HAP-1 (cell line): ENCODE data around the gene TUFT1.
A peak's percentile ranks its signal among the peaks of the same experiment; 100 is the strongest.

Experiments
- DNase-seq, 2 experiments: peaks; one replicate each; pipeline ENCODE4 v3.0.0-alpha.2; 2016 to 2020; ENCODE audit warnings: low spot score in 2 of 2
- H3K27me3 ChIP-seq: fragments of 250-450 bp; sonication (Bioruptor Pico); 2 replicates; pipeline ENCODE4 v1.5.1; 2020; ENCODE audit warnings: low read depth, mild to moderate bottlenecking, moderate library complexity
- H3K36me3 ChIP-seq: fragments of 250-450 bp; sonication (Bioruptor Pico); replicated peaks from 2 replicates; pipeline ENCODE4 v1.5.1; 2020; ENCODE audit warnings: mild to moderate bottlenecking
- H3K4me1 ChIP-seq: fragments of 250-450 bp; sonication (Bioruptor Pico); 2 replicates; pipeline ENCODE4 v1.5.1; 2020; ENCODE audit warnings: mild to moderate bottlenecking
- H3K4me3 ChIP-seq: fragments of 250-450 bp; sonication (Bioruptor Pico); 2 replicates; pipeline ENCODE4 v1.5.1; 2020; ENCODE audit warnings: mild to moderate bottlenecking, moderate library complexity
- H3K9me3 ChIP-seq: fragments of 250-450 bp; sonication (Bioruptor Pico); 2 replicates; pipeline ENCODE4 v1.5.1; 2020; ENCODE audit warnings: mild to moderate bottlenecking, moderate library complexity
- in situ Hi-C: fragments of 300-500 bp; cut with MboI; formaldehyde crosslinking; loops from 3 replicates; pipeline ENCODE4 v1.14.3; 2020; ENCODE audit warnings: low sequenced_read_pairs, inconsistent platforms, mixed read lengths

TUFT1 gene

DNA sequence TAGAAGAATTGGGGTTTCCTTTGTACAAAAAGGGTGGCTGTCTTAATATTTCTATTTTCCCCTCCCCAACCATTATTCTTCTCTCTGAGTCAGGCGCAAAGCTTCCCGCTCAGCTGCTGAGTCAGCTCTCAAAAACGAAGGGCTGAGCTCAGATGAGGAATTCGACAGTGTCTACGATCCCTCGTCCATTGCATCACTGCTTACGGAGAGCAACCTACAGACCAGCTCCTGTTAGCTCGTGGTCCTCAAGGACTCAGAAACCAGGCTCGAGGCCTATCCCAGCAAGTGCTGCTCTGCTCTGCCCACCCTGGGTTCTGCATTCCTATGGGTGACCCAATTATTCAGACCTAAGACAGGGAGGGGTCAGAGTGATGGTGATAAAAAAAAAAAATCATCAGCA is 3.0 kb upstream of the TUFT1 start:
- Histone ChIP-seq H3K9me3 (no peaks in the 10 kb centered on the region), H3K4me1 (peaks cover 16% of the 10 kb centered on the region), H3K27me3 (no peaks in the 10 kb centered on the region), H3K4me3 (no peak overlapping the region), H3K36me3 (peaks cover 24% of the 10 kb centered on the region)
- no peak for DNase-seq
- in situ Hi-C loops: no loop called here

DNA sequence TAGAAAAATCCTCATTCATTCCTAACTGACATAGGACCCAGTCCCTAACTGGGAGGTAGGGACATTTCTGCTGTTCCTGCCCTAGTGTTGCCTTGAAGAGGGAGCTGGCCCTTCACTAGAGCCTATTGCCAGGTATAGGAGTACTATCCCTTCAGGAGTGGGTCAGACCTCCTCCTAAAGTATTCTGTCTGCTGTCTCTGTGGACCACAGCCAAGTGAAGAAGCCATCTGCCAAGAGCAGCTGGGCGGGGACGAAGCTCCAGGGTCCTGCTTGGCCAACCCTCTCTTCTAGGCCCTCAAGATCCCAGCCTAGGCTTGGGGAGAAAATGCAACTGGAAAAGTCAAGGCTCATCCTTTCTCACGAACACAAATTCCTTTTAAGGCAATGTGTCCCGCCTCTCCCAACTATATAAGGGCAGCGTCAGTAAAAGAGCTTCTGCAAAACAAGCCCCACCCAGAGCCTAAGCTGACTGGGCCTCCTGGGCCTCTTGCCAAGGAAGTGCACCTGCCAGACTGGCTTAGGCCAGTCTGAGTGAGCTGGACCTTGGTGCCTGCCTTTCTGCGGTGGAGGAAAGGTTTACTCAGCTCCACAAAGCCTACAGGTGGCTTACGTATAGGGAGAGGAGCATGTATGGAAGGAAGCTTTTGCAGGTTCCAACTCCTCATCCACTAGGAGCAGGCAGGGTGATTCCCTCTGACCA is 638 bp upstream of the TUFT1 start:
- no peaks in the 10 kb centered on the region for H3K9me3 ChIP-seq
- DNase-seq: peak; percentile 81 to 92
- H3K4me3 ChIP-seq: peak overlapping the region; percentile 77
- H3K36me3 ChIP-seq: peaks cover 18% of the 10 kb centered on the region
- peaks cover 29% of the 10 kb centered on the region for H3K4me1 ChIP-seq
- in situ Hi-C loops: no loop called here
- H3K27me3 ChIP-seq: no peaks in the 10 kb centered on the region

DNA sequence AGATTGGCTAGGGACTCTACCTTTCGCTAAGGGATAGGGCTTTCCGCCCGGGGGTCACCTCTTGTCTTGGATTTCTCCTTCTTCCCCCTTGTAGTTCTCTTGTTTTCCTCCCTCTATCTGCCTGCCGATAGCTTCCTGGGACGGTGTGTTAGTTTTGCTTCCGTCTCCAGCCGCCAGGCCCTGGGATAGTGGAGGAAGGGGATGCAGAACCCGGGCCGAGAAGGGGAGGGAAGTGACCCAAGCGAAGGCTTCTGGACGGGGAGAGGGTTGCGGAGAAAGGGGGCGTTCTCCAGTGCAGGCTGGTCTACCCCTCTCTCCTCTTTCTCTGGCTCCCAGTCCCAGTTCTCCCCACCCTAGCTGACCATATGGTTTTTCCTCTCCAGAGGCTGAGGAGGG is 871 bp downstream of the TUFT1 start:
- Histone ChIP-seq H3K4me3 (peak overlapping the region; percentile 77), H3K4me1 (peaks cover 29% of the 10 kb centered on the region), H3K9me3 (no peaks in the 10 kb centered on the region), H3K36me3 (peaks cover 13% of the 10 kb centered on the region), H3K27me3 (no peaks in the 10 kb centered on the region)
- in situ Hi-C loops: no loop called here
- DNase-seq: peak; percentile 10 to 56

DNA sequence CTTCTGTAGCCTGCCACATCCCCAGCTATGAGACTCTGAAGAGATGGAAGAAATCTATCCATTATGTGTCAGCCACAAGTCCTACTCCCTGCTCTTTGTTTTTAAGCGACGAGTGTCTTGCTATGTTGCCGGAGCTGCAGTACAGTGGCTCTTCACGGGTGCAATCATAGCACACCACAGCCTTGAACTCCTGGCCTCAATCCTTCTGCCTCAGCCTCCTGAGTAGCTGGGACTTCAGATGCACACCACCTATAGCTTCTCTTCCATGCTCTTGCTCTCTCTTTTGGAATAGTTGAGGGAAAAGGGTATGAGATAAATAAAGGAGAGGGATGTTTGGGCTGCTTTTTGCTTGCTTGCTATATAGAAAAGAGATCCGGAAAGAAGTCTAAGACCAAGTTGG is 1.6 kb downstream of the TUFT1 start:
- Histone ChIP-seq H3K27me3 (no peaks in the 10 kb centered on the region), H3K4me3 (peak overlapping the region; percentile 77), H3K9me3 (no peaks in the 10 kb centered on the region), H3K4me1 (peaks cover 31% of the 10 kb centered on the region), H3K36me3 (peaks cover 13% of the 10 kb centered on the region; the same call in 1 of the 2 replicates)
- in situ Hi-C loops: no loop called here
- DNase-seq: no peak

DNA sequence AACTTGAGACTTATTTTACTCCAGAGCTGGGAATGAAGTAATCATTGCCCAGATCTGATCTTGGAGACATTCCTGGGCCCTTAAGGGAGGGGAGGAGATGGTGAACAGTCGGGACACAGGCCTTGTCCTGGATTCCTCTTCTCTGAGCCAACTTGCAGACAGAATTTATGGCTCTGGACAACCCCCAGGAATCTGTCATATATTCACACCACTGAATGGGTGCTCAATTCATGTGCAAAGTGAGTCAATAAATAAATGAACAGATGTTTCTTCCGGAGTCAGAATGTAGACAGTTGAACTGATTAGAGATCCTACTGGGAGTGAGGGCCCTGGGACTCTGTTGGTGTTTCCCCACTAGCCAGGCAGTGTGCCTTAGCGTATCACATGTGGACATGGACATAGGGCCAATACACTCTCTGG is 2.6 kb downstream of the TUFT1 start:
- Histone ChIP-seq H3K4me3 (no peak overlapping the region), H3K36me3 (peaks cover 7% of the 10 kb centered on the region; the same call in 1 of the 2 replicates), H3K9me3 (no peaks in the 10 kb centered on the region), H3K27me3 (no peaks in the 10 kb centered on the region), H3K4me1 (peaks cover 36% of the 10 kb centered on the region)
- in situ Hi-C loops: no loop called here
- peak; percentile 77 to 95 for DNase-seq

DNA sequence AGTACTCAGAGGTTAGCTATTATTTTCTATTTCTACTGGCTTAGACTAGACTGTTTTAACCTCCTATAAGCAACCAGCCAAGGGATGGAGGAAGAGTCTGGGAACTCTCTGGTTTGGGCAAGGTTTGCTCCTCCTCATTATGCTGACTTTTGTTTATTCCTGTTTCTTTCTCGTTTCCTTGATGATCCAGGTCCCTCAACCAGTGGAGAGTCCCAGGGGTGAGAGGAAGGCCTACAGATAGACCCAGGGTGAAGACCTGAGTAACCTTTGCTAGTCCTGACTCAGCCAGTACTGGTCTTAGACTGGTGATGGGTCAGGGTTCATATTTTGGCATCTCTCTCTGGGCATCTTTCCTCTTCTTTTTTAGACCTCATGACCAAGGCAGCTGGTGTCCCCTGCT is 5.4 kb downstream of the TUFT1 start:
- Histone ChIP-seq H3K27me3 (no peaks in the 10 kb centered on the region), H3K9me3 (no peaks in the 10 kb centered on the region), H3K4me3 (no peak overlapping the region), H3K4me1 (peaks cover 28% of the 10 kb centered on the region), H3K36me3 (0 out of 2 replicates have a peak, but pooled peaks cover 1% of the 10 kb centered on the region)
- in situ Hi-C loops: no loop called here
- no peak for DNase-seq

DNA sequence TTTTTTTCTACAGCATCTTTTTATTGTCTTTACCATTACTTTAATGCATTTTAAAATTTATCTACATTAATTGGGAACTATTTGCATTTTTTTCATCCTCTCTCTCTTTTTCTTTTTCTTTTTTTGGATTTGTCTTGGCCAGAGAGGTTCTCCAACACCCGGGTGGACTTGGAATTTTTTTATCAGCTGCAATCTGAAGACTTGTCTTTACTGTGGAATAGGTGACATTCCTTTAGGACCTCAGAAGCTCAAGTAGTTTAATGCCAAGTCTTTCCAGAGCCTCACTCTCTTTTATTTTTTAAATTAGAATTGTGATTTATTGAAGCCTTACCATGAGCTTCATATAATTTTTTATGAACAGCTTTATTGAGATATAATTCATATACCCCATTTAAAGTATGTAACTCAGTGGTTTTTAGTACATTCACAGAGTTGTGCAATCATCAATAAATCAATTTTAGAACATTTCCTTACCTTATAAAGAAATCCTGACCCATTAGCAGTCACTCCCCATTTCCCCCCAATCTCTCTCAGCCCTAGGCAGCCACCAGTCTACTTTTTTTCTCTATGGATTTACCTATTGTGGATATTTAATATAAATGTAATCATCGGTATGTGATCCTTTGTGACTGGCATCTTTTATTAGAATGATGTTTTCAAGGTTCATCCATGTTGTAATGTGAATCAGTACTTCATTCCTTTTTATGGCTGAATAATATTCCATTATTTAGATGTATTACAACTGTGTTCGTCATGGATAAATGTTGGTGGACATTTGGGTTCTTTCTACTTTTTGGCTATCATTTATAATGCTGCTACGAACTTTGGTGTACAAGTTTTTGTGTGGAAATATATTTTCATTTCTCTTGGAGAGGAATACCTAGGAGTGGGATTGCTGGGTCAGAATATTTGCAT is 6.2 kb downstream of the TUFT1 start:
- H3K27me3 ChIP-seq: no peaks in the 10 kb centered on the region
- in situ Hi-C loops: no loop called here
- H3K4me3 ChIP-seq: no peak overlapping the region
- no peaks in the 10 kb centered on the region for H3K36me3 ChIP-seq
- DNase-seq: no peak
- no peaks in the 10 kb centered on the region for H3K9me3 ChIP-seq
- H3K4me1 ChIP-seq: peaks cover 28% of the 10 kb centered on the region

DNA sequence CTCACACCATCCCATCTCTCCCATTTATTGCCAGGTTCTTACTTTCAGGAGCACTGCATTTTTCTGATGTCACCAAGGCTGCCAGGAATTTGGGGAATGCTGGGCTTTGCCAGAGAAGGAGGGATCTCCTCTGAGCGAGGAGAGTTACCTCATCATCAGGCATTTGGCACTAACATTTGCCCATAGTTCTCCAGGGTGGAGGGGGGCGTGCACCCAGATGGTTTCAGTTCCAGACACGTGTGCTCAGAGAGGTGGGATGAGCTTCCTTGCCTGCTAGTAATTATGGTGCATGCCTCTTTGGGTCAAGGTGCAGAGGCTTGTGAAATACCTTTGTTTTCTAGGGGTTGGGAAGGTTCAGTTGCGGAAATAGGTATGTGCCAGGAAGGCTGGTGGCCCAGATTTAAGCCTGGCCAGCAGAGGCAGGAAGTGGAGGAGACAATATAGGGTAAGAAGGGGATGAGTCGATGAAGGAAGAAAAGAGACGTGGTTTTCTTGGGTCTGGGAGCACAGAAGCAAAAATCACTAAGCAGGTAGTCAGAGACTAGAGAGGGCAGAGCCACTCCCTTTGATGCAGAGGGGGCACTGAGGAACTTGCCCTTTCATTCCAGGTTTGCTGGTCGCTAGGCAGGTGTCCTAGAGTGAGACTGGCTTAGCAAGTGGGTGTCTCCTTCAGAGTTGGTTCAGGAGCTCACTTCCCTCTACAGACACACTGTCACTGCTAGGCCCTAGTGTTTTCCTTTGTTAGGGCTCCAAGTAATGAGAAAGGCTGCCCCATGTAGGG is 7.2 kb downstream of the TUFT1 start:
- DNase-seq: peak; percentile 27 to 54
- Histone ChIP-seq H3K9me3 (no peaks in the 10 kb centered on the region), H3K36me3 (no peaks in the 10 kb centered on the region), H3K27me3 (no peaks in the 10 kb centered on the region), H3K4me3 (no peak overlapping the region), H3K4me1 (peaks cover 18% of the 10 kb centered on the region)
- in situ Hi-C loops: no loop called here

DNA sequence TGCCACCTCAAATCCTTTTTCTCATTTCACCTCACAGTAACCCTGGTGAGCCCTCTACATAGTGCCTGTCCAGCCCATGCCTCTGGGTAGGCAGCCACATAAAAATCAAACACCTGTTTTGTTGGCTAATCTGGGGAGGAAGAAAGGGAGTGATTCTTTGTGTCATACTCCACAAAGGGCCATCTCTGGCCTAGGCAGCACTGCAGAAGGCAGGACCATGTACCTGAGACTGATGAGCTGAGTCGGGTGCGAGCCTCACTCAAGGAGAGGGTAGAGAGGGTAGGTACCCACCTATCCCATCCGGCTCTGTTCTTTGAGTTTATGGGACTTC is 7.8 kb downstream of the TUFT1 start:
- H3K4me3 ChIP-seq: no peak overlapping the region
- no peak for DNase-seq
- in situ Hi-C loops: no loop called here
- H3K4me1 ChIP-seq: peaks cover 14% of the 10 kb centered on the region
- no peaks in the 10 kb centered on the region for H3K9me3 ChIP-seq
- no peaks in the 10 kb centered on the region for H3K27me3 ChIP-seq
- H3K36me3 ChIP-seq: no peaks in the 10 kb centered on the region

DNA sequence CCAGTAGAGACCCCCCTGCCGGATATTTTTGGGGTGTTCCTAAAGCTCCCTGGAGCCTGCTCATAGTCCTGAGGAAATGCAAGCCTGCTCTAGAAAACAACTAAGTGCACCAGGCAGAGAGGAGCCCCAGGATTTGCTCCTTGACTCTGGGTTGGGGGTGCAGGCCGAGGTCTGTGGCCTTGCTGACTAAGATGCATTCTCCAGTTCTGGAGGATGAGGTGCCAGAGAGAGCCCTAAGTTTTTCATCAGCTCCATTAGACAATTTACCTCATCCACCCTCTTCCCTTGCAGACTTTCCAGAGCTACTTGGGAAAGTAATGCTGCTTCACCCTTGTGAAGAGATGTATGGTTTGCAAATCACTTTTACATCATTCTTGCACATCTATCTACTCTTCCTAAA is 9.1 kb downstream of the TUFT1 start:
- no peaks in the 10 kb centered on the region for H3K9me3 ChIP-seq
- DNase-seq: no peak
- H3K27me3 ChIP-seq: no peaks in the 10 kb centered on the region
- H3K36me3 ChIP-seq: no peaks in the 10 kb centered on the region
- peaks cover 7% of the 10 kb centered on the region for H3K4me1 ChIP-seq
- in situ Hi-C loops: no loop called here
- H3K4me3 ChIP-seq: no peak overlapping the region

DNA sequence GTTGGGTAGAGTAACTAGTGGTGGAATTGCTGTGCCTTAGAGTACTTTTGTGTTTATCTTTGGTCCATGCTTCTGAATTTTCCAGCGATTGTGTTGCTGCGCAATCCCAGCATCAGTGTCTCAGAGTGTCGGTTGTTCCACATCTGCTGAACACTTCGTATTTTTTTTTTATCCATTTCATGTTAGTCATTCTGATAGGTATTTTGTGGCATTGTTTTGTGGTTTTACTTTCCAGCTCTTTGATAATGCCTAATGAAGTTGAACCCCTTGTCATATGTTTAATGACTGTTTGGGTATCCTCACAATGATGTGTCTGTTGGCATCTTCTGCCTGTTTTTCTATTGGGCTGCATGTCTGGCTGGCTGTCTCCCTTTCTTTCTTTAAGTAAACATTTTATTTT is 13.6 kb downstream of the TUFT1 start:
- H3K4me3 ChIP-seq: no peak overlapping the region
- H3K27me3 ChIP-seq: no peaks in the 10 kb centered on the region
- no peak for DNase-seq
- in situ Hi-C loops: no loop called here
- no peaks in the 10 kb centered on the region for H3K36me3 ChIP-seq
- no peaks in the 10 kb centered on the region for H3K4me1 ChIP-seq
- H3K9me3 ChIP-seq: no peaks in the 10 kb centered on the region

DNA sequence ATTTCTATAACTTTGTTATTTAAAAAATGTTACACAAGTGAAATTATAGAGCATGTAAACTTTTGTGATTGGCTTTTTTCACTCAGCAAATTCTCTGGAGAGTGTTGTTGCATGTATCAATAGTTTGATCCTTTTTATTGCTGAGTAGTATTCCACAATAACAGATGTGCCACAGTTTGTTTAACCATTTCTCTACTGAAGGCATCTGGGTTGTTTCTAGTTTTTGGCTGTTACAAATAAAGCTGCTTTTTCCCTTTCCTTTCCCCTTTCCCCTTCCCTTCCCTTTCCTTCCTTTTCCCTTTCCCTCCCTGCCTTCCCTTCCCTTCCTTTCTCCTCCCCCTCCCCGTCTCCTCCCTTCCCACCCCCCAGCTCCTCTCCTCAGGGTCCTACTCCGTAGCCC is 15.9 kb downstream of the TUFT1 start:
- Histone ChIP-seq H3K4me1 (no peaks in the 10 kb centered on the region), H3K9me3 (no peaks in the 10 kb centered on the region), H3K27me3 (no peaks in the 10 kb centered on the region), H3K36me3 (no peaks in the 10 kb centered on the region), H3K4me3 (no peak overlapping the region)
- DNase-seq: no peak
- in situ Hi-C loops: no loop called here

DNA sequence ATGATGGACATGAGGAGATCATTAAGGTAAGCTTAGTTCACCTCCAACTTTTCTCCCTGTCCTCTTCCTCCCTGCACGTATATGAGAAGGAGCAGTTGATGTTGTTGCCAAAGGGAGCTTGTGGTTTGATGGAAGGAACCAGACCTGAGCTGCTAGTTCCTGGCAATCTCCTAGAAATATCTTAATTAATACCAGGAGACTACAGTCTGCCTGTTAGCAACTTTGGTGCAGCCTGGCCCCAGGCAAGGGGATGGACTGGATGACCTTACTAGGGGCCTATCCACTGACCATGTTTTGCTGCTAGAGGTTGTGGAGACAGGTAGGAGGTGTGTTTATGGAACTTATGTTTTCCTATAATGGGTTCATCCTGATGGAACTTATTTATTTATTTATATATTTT is 22.6 kb downstream of the TUFT1 start:
- DNase-seq: no peak
- Histone ChIP-seq H3K4me1 (peaks cover 17% of the 10 kb centered on the region), H3K36me3 (peaks cover 10% of the 10 kb centered on the region), H3K9me3 (no peaks in the 10 kb centered on the region), H3K4me3 (no peak overlapping the region), H3K27me3 (no peaks in the 10 kb centered on the region)
- in situ Hi-C loops: no loop called here

DNA sequence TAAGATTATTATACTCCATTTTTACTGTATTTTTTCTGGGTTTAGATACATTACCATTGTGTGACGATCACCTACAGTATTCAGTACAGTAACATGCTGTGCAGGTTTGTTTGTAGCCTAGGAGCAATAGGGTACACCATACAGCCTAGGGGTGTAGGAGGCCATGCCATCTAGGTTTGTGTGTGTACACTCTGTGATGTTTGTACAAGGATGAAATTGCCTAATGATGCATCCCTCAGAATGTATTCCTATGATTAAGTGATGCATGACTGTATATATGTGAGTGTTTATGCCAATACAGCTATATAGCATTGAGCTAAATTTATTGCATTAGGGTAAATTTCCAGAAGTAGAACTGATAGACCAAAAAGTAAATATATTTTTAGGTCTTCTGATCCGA is 23.3 kb downstream of the TUFT1 start:
- DNase-seq: no peak
- H3K4me3 ChIP-seq: no peak overlapping the region
- in situ Hi-C loops: no loop called here
- H3K4me1 ChIP-seq: peaks cover 17% of the 10 kb centered on the region
- H3K36me3 ChIP-seq: peaks cover 14% of the 10 kb centered on the region
- no peaks in the 10 kb centered on the region for H3K9me3 ChIP-seq
- no peaks in the 10 kb centered on the region for H3K27me3 ChIP-seq
